Liver (tissue), 9 donors: ENCODE data around the gene HOMER3. TPM values are rescaled to one million over a fixed set of nuclear protein-coding genes. Genes with fewer than 3 reads are reported as not detected.

Source experiments
- DNase-seq: peaks from one replicate; pipeline ENCODE4 v3.0.0-alpha.2; 2017; ENCODE audit warnings: low spot score
- H3K27ac ChIP-seq, 2 donors: one replicate each; pipeline ENCODE4 v1.7.0; 2013; ENCODE audit warnings: inconsistent platforms in 2 of 2, low read length in 2 of 2, control low read depth in 1 of 2, low read depth in 1 of 2, mild to moderate bottlenecking in 1 of 2
- H3K27me3 ChIP-seq, 4 donors: one replicate each; pipeline versions ENCODE4 v1.6.1 to v1.7.0; 2013; ENCODE audit warnings: low read length in 3 of 4, inconsistent platforms in 1 of 4, mild to moderate bottlenecking in 1 of 4, moderate library complexity in 1 of 4; ENCODE audit not compliant: control insufficient read depth in 4 of 4, insufficient read depth in 4 of 4
- H3K36me3 ChIP-seq, 4 donors: one replicate each; pipeline versions ENCODE4 v1.6.1 to v1.7.0; 2013; ENCODE audit warnings: low read length in 3 of 4, mild to moderate bottlenecking in 3 of 4, low read depth in 1 of 4, moderate library complexity in 1 of 4; ENCODE audit not compliant: control insufficient read depth in 4 of 4, insufficient read depth in 3 of 4
- H3K4me1 ChIP-seq, 4 donors: one replicate each; pipeline versions ENCODE4 v1.6.1 to v1.7.0; 2013; ENCODE audit warnings: low read length in 3 of 4, mild to moderate bottlenecking in 3 of 4, moderate library complexity in 1 of 4; ENCODE audit not compliant: control insufficient read depth in 4 of 4, insufficient read depth in 4 of 4
- H3K4me3 ChIP-seq, 3 donors: one replicate each; pipeline versions ENCODE4 v1.6.1 to v1.7.0; 2013; ENCODE audit warnings: low read length in 3 of 3, control low read depth in 1 of 3, low read depth in 1 of 3, mild to moderate bottlenecking in 1 of 3
- H3K9ac ChIP-seq, 2 donors: one replicate each; pipeline ENCODE4 v1.7.0; 2013; ENCODE audit warnings: low read length in 2 of 2, mild to moderate bottlenecking in 2 of 2, moderate library complexity in 2 of 2, control low read depth in 1 of 2, low read depth in 1 of 2
- H3K9me3 ChIP-seq, 4 donors: one replicate each; pipeline versions ENCODE4 v1.6.1 to v1.7.0; 2013; ENCODE audit warnings: low read length in 3 of 4; ENCODE audit not compliant: control insufficient read depth in 4 of 4
- EGR1 ChIP-seq, 2 donors: IDR thresholded peaks; 2 replicates each; pipeline ENCODE4 v1.6.1; 2016 to 2018; ENCODE audit warnings: antibody characterized with exemption in 2 of 2, low read depth in 2 of 2
- FOXA1 ChIP-seq: IDR thresholded peaks from 2 replicates; pipeline ENCODE4 v1.6.1; 2016; ENCODE audit warnings: antibody characterized with exemption
- FOXA2 ChIP-seq: IDR thresholded peaks from 2 replicates; pipeline ENCODE4 v1.6.1; 2016; ENCODE audit warnings: antibody characterized with exemption
- GABPA ChIP-seq, 2 donors: IDR thresholded peaks in 1 of 2; conservative IDR thresholded peaks in 1 of 2; 2 replicates each; pipeline ENCODE4 v1.6.1; 2016; ENCODE audit warnings: antibody characterized with exemption in 2 of 2, mild to moderate bottlenecking in 1 of 2, moderate library complexity in 1 of 2
- HNF4A ChIP-seq, 2 donors: conservative IDR thresholded peaks; 2 replicates each; pipeline ENCODE4 v1.6.1; 2016; ENCODE audit warnings: antibody characterized with exemption in 2 of 2, mild to moderate bottlenecking in 2 of 2
- HNF4G ChIP-seq: IDR thresholded peaks from 2 replicates; pipeline ENCODE4 v1.6.1; 2016; ENCODE audit warnings: antibody characterized with exemption
- JUND ChIP-seq, 2 donors: IDR thresholded peaks; 2 replicates each; pipeline ENCODE4 v1.6.1; 2016; ENCODE audit warnings: antibody characterized with exemption in 2 of 2
- NR2F2 ChIP-seq: IDR thresholded peaks from 2 replicates; pipeline ENCODE4 v1.6.1; 2016; ENCODE audit warnings: antibody characterized with exemption
- RAD21 ChIP-seq, 2 donors: IDR thresholded peaks; 2 replicates each; pipeline ENCODE4 v1.6.1; 2016; ENCODE audit warnings: antibody characterized with exemption in 2 of 2, mild to moderate bottlenecking in 2 of 2
- REST ChIP-seq: IDR thresholded peaks from 2 replicates; pipeline ENCODE4 v1.6.1; 2016; ENCODE audit warnings: antibody characterized with exemption, mild to moderate bottlenecking
- RXRA ChIP-seq, 2 donors: IDR thresholded peaks; 2 replicates each; pipeline ENCODE4 v1.6.1; 2017 to 2018; ENCODE audit warnings: antibody characterized with exemption in 2 of 2, mild to moderate bottlenecking in 1 of 2
- SP1 ChIP-seq: IDR thresholded peaks from 2 replicates; pipeline ENCODE4 v1.6.1; 2018; ENCODE audit warnings: antibody characterized with exemption, mild to moderate bottlenecking
- TAF1 ChIP-seq: conservative IDR thresholded peaks from 2 replicates; pipeline ENCODE4 v1.6.1; 2016; ENCODE audit warnings: antibody characterized with exemption, mild to moderate bottlenecking
- YY1 ChIP-seq: IDR thresholded peaks from 2 replicates; pipeline ENCODE4 v1.6.1; 2016; ENCODE audit warnings: antibody characterized with exemption, mild to moderate bottlenecking
- WGBS: extraction: QIAGEN DNeasy Blood & Tissue Kit; methylation state at CpG from one replicate; pipeline ENCODE4 v1.1.7; 2013; 5-methylcytosine and 5-hydroxymethylcytosine counted together
- polyA plus RNA-seq, 2 donors: library from polyadenylated mRNA; stranded (reverse) in 1 of 2; unstranded in 1 of 2; fragments of 200-250 nt in 1 of 2; fragments of >200 nt in 1 of 2; fragmentation: Nextera tagmentation in 1 of 2; extraction: Ambion mirVana in 1 of 2; gene quantifications; one replicate each; pipeline versions ENCODE4 v1.2.1 to v1.2.3, GENCODE V29; 2013 to 2015
- total RNA-seq, 2 donors: library from RNA; depleted of rRNA; stranded (reverse); fragments of >200 nt; gene quantifications; one replicate each; pipeline ENCODE4 v1.2.3, GENCODE V29; 2014
- TF ChIP-seq, protein P1 (sequence below): IDR thresholded peaks from 2 replicates; pipeline ENCODE4 v1.6.1; 2016; ENCODE audit warnings: antibody characterized with exemption
- TF ChIP-seq, protein P2 (sequence below): IDR thresholded peaks from 2 replicates; pipeline ENCODE4 v1.6.1; 2016; ENCODE audit warnings: antibody characterized with exemption
- TF ChIP-seq, protein P3 (sequence below): fragments of 150-350 bp; IDR thresholded peaks from 2 replicates; pipeline ENCODE4 v1.5.1; 2017; ENCODE audit warnings: improper control_type of control experiment, low read depth, low read length; ENCODE audit not compliant: missing input control
- donor health status: healthy.
- donor health status: healthy.
- donor health status: healthy.
- donor health status: healthy.
- donor health status: healthy.

HOMER3 gene
- total and polyA plus RNA-seq, 4 donors, result 0.18 to 5.4 (median 3.5) TPM

GRCh38 chr19:18967358-18968146, 26.5 kb upstream of the HOMER3 start:
- H3K36me3 ChIP-seq, result no peaks in the 10 kb centered on the region
- no peaks in the 10 kb centered on the region for H3K9me3 ChIP-seq
- peak overlapping the region; percentile 48 to 70 for H3K27ac ChIP-seq
- H3K27me3 ChIP-seq, result no peaks in the 10 kb centered on the region
- no peaks in the 10 kb centered on the region for H3K4me1 ChIP-seq
- no peak overlapping the region for H3K9ac ChIP-seq
- TF ChIP-seq RAD21 (IDR thresholded peaks at IDR 0.05) (no peak), NR2F2 (peak; percentile 49), GABPA (IDR thresholded peaks at IDR 0.05 in 1 of 2, conservative IDR thresholded peaks at IDR 0.05 in 1 of 2) (peak; percentile 33 to 42), RXRA (IDR thresholded peaks at IDR 0.05) (peak in 1 of 2 donors; percentile 11), HNF4G (no peak), HNF4A (conservative IDR thresholded peaks at IDR 0.05) (no peak), SP1 (peak; percentile 14)
- TF ChIP-seq, protein P1, sequence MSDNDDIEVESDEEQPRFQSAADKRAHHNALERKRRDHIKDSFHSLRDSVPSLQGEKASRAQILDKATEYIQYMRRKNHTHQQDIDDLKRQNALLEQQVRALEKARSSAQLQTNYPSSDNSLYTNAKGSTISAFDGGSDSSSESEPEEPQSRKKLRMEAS, result peak; percentile 32
- TF ChIP-seq, protein P2, sequence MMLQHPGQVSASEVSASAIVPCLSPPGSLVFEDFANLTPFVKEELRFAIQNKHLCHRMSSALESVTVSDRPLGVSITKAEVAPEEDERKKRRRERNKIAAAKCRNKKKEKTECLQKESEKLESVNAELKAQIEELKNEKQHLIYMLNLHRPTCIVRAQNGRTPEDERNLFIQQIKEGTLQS, result no peak
- H3K4me3 ChIP-seq, result no peak overlapping the region
- peak; percentile 41 for DNase-seq
- WGBS, result 36% methylated on average over 11 of the region's 11 CpGs

DNA sequence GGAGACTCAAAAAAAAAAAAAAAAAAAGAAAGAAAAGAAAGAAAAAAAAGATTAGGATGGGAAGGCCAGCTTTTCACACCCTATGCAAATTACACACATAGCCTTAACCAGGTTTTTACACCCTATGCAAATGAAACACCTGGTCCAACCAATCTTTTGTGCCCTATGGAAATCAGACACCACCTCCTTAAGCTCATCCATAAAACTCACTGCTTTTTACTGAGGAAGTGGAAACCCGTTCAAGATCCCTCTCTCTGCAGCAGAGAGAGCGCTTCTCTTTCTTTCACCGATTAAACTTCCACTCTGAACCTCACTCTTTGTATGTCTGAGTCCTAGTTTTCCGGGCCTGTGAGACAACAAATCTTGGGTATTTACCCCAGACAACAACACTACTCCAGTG, 25.3 kb upstream of the HOMER3 start:
- WGBS, result 68% methylated on average over 4 of the region's 4 CpGs
- H3K9me3 ChIP-seq, result no peaks in the 10 kb centered on the region
- H3K27me3 ChIP-seq, result no peaks in the 10 kb centered on the region
- no peak for DNase-seq
- H3K4me3 ChIP-seq, result no peak overlapping the region
- H3K27ac ChIP-seq, result no peak overlapping the region
- no peaks in the 10 kb centered on the region for H3K36me3 ChIP-seq
- H3K4me1 ChIP-seq, result no peaks in the 10 kb centered on the region
- H3K9ac ChIP-seq, result peak overlapping the region in 1 of 2 donors; percentile 31
- TF ChIP-seq, protein P3, sequence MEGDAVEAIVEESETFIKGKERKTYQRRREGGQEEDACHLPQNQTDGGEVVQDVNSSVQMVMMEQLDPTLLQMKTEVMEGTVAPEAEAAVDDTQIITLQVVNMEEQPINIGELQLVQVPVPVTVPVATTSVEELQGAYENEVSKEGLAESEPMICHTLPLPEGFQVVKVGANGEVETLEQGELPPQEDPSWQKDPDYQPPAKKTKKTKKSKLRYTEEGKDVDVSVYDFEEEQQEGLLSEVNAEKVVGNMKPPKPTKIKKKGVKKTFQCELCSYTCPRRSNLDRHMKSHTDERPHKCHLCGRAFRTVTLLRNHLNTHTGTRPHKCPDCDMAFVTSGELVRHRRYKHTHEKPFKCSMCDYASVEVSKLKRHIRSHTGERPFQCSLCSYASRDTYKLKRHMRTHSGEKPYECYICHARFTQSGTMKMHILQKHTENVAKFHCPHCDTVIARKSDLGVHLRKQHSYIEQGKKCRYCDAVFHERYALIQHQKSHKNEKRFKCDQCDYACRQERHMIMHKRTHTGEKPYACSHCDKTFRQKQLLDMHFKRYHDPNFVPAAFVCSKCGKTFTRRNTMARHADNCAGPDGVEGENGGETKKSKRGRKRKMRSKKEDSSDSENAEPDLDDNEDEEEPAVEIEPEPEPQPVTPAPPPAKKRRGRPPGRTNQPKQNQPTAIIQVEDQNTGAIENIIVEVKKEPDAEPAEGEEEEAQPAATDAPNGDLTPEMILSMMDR, result no peak
- TF ChIP-seq FOXA1, result no peak
- no peak for TF ChIP-seq SP1
- TF ChIP-seq, protein P1, result no peak
- TF ChIP-seq HNF4G, result no peak
- TF ChIP-seq TAF1, result no peak
- TF ChIP-seq YY1, result no peak
- TF ChIP-seq RXRA (IDR thresholded peaks at IDR 0.05), result no peak

GRCh38 chr19:18964121-18964520, 23.1 kb upstream of the HOMER3 start:
- no peak overlapping the region for H3K4me3 ChIP-seq
- H3K27ac ChIP-seq, result no peak overlapping the region
- 95% methylated on average over 9 of the region's 9 CpGs for WGBS
- no peaks in the 10 kb centered on the region for H3K9me3 ChIP-seq
- no peaks in the 10 kb centered on the region for H3K4me1 ChIP-seq
- no peaks in the 10 kb centered on the region for H3K36me3 ChIP-seq
- DNase-seq, result no peak
- no peaks in the 10 kb centered on the region for H3K27me3 ChIP-seq
- H3K9ac ChIP-seq, result no peak overlapping the region
- TF ChIP-seq GABPA (IDR thresholded peaks at IDR 0.05 in 1 of 2, conservative IDR thresholded peaks at IDR 0.05 in 1 of 2) (no peak), TAF1 (no peak), SP1 (no peak), FOXA1 (no peak), FOXA2 (no peak), NR2F2 (no peak), HNF4A (conservative IDR thresholded peaks at IDR 0.05) (no peak), REST (no peak), YY1 (no peak), JUND (IDR thresholded peaks at IDR 0.05) (no peak), EGR1 (IDR thresholded peaks at IDR 0.05; ENCODE audit: low read depth in 2 of 2) (no peak), RXRA (IDR thresholded peaks at IDR 0.05) (no peak)
- TF ChIP-seq, protein P3, result no peak
- TF ChIP-seq, protein P1, result no peak
